Measurements from ENCODE around the gene CDC26. TPM values are rescaled to one million over a fixed set of nuclear protein-coding genes. Genes with fewer than 3 reads are reported as not detected.

CDC26 gene
- total RNA-seq, 1 donor from 2014 or later = 34.8 TPM

- DNase-seq (ENCODE audit: extremely low spot score, unreplicated experiment) = no peak
- H3K9me3 Mint-ChIP-seq = peaks cover 3% of the 10 kb centered on the region
- TF ChIP-seq CTCF (conservative IDR thresholded peaks at IDR 0.05) = no peak
- H3K4me3 Mint-ChIP-seq = no peak overlapping the region
- H3K27me3 Mint-ChIP-seq = no peaks in the 10 kb centered on the region
- peaks cover 16% of the 10 kb centered on the region for H3K36me3 Mint-ChIP-seq
- H3K4me1 Mint-ChIP-seq (ENCODE audit: unreplicated experiment) = peaks cover 6% of the 10 kb centered on the region
- H3K27ac Mint-ChIP-seq = no peak overlapping the region
These were observed 27.7 kb downstream of the CDC26 start for GRCh38 chr9:113247640-113248039.

- no peak for TF ChIP-seq CTCF (conservative IDR thresholded peaks at IDR 0.05)
- no peak for DNase-seq (ENCODE audit: extremely low spot score, unreplicated experiment)
- Mint-ChIP-seq H3K27ac (no peak overlapping the region), H3K27me3 (no peaks in the 10 kb centered on the region), H3K4me3 (no peak overlapping the region), H3K36me3 (peaks cover 15% of the 10 kb centered on the region), H3K9me3 (peaks cover 3% of the 10 kb centered on the region), H3K4me1 (ENCODE audit: unreplicated experiment) (peaks cover 6% of the 10 kb centered on the region)
These were observed 28.4 kb downstream of the CDC26 start for GRCh38 chr9:113246928-113247327.

- Mint-ChIP-seq H3K4me1 (ENCODE audit: unreplicated experiment) (peaks cover 6% of the 10 kb centered on the region), H3K36me3 (peaks cover 9% of the 10 kb centered on the region), H3K4me3 (no peak overlapping the region), H3K27me3 (no peaks in the 10 kb centered on the region), H3K9me3 (peaks cover 3% of the 10 kb centered on the region), H3K27ac (no peak overlapping the region)
- DNase-seq (ENCODE audit: extremely low spot score, unreplicated experiment) = no peak
- TF ChIP-seq CTCF (conservative IDR thresholded peaks at IDR 0.05) = no peak
These were observed 29.5 kb downstream of the CDC26 start for GRCh38 chr9:113245894-113246293.

GRCh38 chr9:113244556-113244955 lies 30.8 kb downstream of the CDC26 start:
- no peak overlapping the region for H3K4me3 Mint-ChIP-seq
- peak overlapping the region; percentile 45 for H3K27ac Mint-ChIP-seq
- peaks cover 3% of the 10 kb centered on the region for H3K9me3 Mint-ChIP-seq
- no peaks in the 10 kb centered on the region for H3K27me3 Mint-ChIP-seq
- DNase-seq (ENCODE audit: extremely low spot score, unreplicated experiment) = no peak
- H3K4me1 Mint-ChIP-seq (ENCODE audit: unreplicated experiment) = peaks cover 6% of the 10 kb centered on the region
- H3K36me3 Mint-ChIP-seq = peaks cover 9% of the 10 kb centered on the region
- TF ChIP-seq CTCF (conservative IDR thresholded peaks at IDR 0.05) = no peak

GRCh38 chr9:113241161-113241560 lies 34.2 kb downstream of the CDC26 start:
- H3K36me3 Mint-ChIP-seq = no peaks in the 10 kb centered on the region

More at GRCh38 chr9:113241161-113241560, 34.2 kb downstream of the CDC26 start:
- Mint-ChIP-seq H3K4me1 (ENCODE audit: unreplicated experiment) (peaks cover 6% of the 10 kb centered on the region), H3K27me3 (no peaks in the 10 kb centered on the region), H3K9me3 (no peaks in the 10 kb centered on the region), H3K27ac (peak overlapping the region; percentile 87), H3K4me3 (peak overlapping the region; percentile 69)
- DNase-seq (ENCODE audit: extremely low spot score, unreplicated experiment) = no peak
- no peak for TF ChIP-seq CTCF (conservative IDR thresholded peaks at IDR 0.05)

Data from type B pancreatic cell (in vitro differentiated cells).